ENCODE data around the gene C5AR2.

C5AR2 gene

DNA sequence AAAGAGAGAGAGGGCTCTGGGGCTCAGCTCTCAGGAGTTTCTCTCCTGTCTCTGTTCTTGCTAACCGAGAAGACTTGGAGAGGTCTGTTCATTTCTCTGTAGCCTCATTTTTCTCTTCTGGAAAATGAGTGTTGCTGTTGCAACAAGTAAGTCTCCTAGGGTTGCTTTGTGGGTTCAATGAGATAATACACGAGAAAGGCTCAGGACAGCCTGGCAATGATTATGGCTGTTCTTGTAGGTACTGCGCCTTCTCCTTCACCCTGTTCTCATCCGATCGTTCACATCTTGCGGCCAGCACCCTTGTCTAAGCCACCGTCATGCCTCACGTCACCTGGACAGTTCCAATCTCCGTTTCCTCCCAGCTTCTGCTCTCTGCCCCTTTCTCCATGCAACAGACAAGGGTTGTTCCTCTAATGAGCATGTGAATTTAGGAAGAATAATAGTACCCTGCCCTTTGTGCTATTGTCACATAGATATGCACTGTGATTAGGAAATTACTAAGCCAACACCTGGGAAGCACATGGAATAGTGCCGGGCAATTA, 18.1 kb upstream of the C5AR2 start:
- DNase-seq (ENCODE audit: extremely low read depth, low read depth) = no peak
- TF ChIP-seq, protein P1, sequence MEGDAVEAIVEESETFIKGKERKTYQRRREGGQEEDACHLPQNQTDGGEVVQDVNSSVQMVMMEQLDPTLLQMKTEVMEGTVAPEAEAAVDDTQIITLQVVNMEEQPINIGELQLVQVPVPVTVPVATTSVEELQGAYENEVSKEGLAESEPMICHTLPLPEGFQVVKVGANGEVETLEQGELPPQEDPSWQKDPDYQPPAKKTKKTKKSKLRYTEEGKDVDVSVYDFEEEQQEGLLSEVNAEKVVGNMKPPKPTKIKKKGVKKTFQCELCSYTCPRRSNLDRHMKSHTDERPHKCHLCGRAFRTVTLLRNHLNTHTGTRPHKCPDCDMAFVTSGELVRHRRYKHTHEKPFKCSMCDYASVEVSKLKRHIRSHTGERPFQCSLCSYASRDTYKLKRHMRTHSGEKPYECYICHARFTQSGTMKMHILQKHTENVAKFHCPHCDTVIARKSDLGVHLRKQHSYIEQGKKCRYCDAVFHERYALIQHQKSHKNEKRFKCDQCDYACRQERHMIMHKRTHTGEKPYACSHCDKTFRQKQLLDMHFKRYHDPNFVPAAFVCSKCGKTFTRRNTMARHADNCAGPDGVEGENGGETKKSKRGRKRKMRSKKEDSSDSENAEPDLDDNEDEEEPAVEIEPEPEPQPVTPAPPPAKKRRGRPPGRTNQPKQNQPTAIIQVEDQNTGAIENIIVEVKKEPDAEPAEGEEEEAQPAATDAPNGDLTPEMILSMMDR (IDR thresholded peaks at IDR 0.05; ENCODE audit: low read depth, low read length) = no peak

- peak; percentile 56 for DNase-seq (ENCODE audit: extremely low read depth, low read depth)
- TF ChIP-seq, protein P1 (IDR thresholded peaks at IDR 0.05; ENCODE audit: low read depth, low read length) = no peak
Measured at GRCh38 chr19:47315125-47315821, 16.7 kb upstream of the C5AR2 start.

GRCh38 chr19:47316513-47316912, 15.5 kb upstream of the C5AR2 start:
- TF ChIP-seq, protein P1 (IDR thresholded peaks at IDR 0.05; ENCODE audit: low read depth, low read length) = no peak
- no peak for DNase-seq (ENCODE audit: extremely low read depth, low read depth)

GRCh38 chr19:47319923-47320871, 11.8 kb upstream of the C5AR2 start:
- TF ChIP-seq, protein P1 (IDR thresholded peaks at IDR 0.05; ENCODE audit: low read depth, low read length) = no peak
- no peak for DNase-seq (ENCODE audit: extremely low read depth, low read depth)

DNA sequence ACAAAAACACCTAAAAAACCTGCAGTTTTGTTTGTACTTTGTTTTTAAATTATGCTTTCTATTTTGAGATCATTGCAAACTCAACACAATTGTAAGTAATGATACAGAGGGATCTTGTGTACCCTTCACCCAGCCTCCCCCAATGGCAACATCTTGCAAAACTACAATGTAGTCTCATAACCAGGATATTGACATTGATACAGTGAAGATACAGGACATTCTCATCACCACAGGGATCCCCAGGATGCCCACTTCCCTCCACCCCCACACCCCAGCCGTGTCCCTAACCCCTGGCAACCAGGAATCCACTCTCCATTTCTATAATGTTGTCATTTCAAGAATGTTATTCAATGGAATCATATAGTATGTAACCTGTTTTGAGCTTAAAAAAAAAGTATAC, 10.3 kb upstream of the C5AR2 start:
- DNase-seq (ENCODE audit: extremely low read depth, low read depth) = no peak
- TF ChIP-seq, protein P1 (IDR thresholded peaks at IDR 0.05; ENCODE audit: low read depth, low read length) = no peak

GRCh38 chr19:47322058-47322457, 9.9 kb upstream of the C5AR2 start:
- DNase-seq (ENCODE audit: extremely low read depth, low read depth) = no peak
- TF ChIP-seq, protein P1 (IDR thresholded peaks at IDR 0.05; ENCODE audit: low read depth, low read length) = no peak

DNA sequence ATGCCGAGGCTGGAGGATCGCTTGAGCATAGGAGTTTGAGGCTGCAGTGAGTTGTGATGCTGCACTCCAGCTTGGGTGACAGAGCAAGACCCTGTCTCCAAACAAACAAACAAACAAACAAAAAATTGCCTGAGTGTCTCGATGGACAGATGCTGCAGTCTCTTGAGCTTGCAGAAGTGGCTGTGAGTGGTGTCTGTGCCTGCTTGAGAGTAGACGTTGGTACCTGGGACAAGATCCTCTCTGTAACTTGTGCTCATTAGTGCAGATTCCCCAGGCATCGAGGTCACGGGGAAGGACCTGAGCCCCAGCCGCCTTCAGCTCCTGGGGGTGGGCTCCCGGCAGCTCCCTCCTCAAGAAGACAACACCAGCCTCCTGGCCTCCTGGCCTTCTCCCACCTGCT, 8.6 kb upstream of the C5AR2 start:
- TF ChIP-seq, protein P1 (IDR thresholded peaks at IDR 0.05; ENCODE audit: low read depth, low read length) = no peak

More for the DNA sequence above, 8.6 kb upstream of the C5AR2 start:
- DNase-seq (ENCODE audit: extremely low read depth, low read depth) = no peak

All from AG09319 (cell line).